T-helper 9 cell (primary cell): ENCODE data around the gene CHCHD6.

ENCODE experiments used
- DNase-seq: peaks from one replicate; pipeline ENCODE4 v3.0.0-alpha.2; 2020

Gene CHCHD6

DNA sequence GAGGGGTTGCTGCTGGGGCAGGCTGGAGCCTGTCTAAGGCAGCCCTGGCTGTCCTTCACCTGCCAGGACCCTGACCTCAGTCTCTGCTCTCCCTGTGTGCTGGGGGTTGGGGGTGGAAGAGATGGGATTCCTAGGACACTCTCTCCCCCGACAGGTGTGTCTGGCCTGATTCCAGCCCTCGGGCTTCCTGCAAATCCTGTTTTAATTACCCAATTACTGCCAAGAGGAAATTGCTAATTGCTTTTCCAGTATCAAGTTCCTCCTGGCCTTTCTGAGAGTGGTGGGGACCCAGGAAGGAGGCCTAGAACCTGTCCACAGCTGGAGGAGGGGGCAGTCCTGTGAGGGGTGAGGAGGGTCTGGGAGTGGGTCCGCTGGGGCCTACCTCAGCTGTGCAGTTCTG lies 294.7 kb downstream of the CHCHD6 start:
- no peak for DNase-seq

DNA sequence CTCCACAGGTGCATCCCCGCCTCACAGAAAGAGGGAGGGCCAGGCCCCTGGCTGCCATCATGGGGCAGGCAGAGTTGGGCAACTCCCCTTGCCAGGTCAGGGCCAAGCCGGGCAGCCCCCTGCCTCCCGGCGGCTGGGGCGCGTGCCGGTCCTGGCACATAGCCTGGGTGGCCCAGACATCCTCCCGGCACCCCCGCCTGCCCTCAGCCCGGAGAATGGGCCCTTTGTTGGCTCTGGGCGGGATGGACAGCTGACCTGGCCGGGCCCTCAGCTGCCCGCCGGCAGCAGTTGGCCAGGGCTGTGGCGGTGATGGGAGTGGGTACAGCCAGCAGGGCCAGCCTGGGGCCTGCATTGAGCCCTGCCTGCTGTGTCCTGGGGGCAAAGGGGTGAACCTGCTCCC lies 295.3 kb downstream of the CHCHD6 start:
- no peak for DNase-seq

DNA sequence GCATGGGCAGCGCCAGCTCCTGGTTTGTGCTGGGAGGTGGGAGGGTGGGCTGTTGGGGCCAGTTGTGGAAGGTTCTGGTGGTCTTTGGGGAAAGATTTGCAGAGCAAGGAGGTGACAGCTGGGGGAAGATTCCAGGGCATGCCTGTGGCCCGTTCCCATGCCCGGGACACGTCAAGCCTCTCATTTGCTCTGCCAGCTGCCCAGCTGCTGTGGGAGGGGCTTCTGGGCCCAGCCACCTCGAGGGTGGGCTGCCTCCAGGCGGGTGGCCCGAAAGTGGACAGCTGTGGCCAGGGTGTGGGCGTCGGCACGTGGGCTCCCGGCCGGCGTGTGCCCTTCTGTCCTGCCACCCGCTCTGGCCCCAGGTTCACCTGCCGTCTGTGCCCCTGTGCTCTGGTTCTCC lies 296.1 kb downstream of the CHCHD6 start:
- DNase-seq = no peak

DNA sequence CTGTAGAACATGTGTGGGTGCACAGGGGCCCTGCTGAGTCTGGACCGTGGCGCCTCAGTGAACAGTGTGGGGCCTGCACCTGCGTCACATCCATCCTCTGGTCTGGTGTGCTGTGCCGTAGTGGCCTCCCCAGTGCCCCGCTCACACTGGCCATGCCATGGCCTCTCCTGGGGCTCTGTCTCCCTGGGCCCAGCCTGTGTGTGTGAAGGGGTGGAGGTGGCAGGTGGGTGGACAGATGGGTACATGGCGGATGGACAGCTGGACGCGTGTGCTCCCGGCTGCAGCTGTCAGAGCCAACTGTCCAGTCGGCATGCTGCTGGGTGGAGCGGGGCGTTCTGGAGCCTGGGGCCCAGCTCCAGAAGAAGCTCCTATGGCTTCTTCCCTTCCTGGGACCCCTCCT lies 296.7 kb downstream of the CHCHD6 start:
- DNase-seq = no peak

DNA sequence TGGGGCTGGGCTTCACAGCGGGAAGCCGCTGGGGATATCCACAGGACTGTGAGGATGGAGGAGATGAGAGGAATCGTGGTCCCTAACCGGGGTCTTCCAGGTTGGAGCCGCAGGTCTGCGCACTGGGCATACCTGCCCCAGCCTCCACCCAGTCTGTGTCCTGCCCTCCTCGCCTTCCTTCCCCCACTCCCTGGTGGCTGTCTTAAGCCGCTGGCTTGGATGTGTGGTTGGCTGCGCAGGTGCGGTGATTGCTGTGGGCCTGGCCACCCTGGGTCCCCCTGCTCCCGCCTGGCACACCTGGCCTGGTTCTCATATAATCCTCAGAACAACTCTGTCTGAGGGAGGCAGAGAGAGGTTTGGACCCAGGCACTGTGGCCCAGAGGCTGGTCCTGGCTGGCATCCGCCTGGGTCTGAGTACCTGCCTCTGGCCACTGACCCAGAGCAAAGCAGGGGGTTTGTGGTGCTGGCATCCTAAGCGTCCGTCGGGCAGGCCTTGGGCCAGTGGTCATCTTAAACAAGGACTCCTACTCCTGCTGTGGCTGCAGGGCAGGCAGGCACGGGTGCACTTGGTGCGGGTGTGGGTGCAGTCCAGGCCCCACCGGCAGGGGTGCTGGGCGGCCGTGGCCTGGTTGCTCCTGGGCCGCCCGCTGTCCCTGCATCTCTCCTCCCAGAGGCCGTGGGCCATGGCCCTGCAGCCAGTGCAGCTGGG lies 297.6 kb downstream of the CHCHD6 start:
- DNase-seq = no peak

DNA sequence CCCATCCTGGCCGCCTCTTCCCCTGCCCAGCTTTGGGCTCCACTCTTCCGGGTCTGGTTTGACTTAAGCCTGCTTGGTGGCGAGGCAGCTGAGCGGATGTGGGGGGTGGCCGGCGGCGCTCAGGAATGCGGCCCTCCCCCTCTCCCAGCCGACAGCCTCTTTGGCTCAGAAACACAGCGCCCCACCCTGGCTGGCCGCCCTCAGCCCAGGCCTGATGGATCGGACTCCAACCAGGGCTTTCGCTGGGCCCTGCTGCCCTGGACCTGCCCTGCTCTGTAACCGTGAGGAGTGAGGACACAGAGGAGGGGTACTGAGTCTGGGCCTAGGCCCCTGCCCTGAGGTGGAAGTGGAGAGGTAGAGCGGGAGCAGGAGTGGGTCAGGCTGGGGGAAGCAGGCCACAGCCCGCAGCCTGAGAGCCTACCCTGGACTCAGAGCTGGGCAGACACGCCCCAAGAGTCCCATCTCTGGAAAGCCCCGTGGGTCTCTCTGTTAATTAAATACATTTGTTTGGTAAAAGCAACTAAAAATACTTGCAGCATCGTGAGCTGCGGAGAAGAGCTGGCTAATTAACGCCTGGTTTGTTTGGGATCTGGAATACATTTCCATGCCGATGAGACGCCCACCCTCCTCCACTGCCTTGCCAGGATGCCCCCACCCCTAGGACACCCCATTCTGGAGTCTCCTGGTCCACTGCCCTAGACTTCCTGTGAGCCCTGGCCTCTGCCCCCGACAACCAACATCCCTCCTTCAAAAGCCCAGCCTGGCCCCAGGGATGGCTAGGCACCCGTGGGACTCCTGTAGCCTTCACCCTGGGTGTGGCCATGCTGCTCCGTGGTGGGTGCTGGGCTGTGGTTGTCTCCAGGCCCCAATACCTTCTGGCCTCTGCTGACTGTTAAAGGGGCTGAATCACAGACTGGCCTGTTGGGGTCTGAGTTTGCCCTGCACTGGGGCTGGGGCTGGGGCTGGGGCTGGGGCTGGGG lies 298.4 kb downstream of the CHCHD6 start:
- no peak for DNase-seq

DNA sequence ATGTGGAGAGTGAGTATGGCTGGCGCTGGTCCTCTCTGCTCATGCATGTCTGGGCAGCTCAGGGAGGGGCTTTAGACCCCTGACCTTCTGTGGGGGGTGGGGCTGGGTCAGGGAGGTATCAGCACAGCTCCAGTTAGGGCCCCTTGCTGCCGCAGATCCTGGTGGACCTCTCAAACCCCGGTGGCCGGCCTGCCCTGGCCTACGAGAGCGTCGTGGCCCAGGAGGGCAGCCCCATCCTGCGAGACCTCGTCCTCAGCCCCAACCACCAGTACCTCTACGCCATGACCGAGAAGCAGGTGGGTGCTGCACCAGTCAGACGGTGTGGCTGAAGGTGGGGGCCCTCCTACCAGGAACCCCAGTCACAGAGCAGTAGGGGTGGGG lies 299.1 kb downstream of the CHCHD6 start:
- DNase-seq = no peak

DNA sequence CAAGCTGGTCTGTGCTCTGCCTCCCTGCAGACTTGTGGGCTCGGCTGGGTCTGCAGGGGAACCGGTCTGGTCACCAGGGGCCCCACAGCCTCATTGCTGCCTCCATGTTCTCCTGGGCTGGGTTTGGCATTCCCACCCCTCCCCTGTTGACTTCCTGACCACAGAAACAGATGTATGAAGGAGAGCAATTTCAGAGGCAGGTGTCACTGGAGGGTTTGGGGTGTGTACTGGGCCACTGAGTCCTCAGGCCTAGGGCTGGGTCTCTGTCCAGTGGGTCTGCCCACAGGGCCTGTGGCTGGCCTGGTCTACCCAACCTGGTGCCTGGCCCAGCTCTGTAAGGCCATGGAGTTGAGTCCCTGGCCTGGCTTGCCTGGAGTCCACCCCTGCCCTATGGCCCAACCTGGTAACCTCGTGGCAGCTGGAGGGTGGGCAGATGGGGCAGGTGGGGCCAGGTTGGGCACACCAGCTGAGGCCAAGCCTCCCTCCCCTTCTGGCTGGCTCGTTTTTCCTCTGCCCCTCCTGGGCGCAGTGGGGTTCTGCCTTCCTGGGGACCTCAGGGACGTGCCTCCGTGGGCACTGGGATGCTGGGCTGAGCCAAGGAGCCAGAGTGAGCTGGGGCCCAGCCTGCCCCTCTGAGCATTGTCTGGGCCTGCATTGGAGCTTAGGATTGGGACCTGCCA lies 299.7 kb downstream of the CHCHD6 start:
- no peak for DNase-seq

DNA sequence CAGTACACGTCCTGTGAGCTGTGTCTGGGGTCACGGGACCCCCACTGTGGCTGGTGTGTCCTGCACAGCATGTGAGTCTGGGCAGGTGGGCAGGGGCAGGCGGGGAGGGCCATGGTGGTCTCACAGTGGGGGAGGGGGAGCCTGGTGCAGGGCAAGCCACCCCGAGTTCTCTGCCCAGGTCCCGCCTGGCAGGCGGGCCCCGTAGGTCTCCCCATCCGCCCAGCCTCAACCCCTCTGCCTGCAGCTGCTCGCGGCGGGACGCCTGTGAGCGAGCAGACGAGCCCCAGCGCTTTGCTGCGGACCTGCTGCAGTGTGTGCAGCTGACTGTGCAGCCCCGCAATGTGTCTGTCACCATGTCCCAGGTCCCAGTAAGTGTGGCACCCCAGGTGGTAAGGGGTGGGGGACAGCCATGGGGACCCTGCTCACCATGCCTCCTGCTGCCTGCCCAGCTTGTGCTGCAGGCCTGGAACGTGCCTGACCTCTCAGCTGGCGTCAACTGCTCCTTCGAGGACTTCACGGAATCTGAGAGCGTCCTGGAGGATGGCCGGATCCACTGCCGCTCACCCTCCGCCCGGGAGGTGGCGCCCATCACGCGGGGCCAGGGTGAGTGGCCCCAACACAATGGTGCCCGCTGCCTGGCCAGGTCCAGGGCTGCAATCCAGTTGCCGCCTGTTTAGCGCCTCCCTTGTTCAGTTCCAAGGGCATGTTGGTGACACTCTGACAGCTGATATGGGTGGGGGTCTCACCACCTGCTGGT lies 300.8 kb downstream of the CHCHD6 start:
- DNase-seq = no peak

DNA sequence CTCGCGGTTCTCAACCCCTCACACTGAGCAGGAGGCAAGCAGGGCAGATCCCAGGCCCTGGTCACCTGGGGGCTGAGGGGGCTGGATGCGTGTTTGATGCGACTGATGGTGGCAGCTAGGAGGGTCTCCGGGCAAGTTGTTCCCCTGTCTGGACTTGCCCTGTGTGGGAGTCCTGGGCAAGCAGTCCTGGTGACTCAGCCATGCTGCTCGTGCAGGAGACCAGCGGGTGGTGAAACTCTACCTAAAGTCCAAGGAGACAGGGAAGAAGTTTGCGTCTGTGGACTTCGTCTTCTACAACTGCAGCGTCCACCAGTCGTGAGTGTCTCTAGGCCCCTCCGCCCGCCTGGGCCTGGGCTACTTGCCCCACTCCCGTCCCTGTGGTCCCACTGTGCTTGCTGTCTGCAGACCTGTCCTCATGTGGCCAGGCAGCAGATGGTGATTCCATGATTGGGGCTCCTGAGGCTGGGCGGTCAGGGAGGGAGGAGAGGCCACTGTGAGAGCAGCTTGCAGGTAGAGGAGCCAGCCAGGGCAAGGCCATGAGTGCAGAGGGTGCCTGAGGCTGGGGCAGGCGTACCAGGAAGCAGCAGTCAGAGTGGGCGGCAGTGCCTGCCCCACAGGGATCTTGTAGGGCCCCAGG lies 301.9 kb downstream of the CHCHD6 start:
- no peak for DNase-seq

DNA sequence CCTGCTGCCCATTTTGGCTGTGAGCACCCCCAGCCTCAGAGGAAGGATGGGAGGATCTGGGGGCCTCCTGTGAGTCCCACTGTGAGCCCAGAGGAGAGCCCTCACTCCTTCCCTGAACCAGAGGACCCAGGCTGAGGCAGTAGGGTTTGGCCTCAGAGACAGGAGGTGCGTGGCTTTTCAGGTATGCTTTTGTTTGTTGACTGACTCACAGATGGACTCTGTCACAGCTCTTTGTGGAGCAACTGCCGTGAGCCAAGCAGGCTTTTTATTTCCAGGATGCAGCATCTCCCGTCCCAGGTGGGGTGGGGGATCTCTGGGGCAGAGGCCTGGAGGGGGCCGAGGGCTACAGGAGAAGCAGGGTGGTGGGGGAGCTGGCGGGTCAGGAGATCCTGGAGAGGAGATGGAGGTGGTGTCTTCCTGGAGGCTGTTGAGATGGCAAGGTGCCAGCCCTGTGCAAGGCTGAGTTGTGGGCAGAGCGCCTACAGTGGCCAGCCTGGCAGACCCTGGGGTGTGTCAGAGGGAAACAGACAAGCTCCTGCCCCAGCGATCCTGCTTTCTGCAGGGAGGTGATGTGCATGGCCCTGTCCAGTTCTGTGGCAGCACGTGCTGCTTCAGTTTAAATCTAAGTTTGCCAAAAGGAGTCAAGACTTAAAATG lies 302.9 kb downstream of the CHCHD6 start:
- no peak for DNase-seq

DNA sequence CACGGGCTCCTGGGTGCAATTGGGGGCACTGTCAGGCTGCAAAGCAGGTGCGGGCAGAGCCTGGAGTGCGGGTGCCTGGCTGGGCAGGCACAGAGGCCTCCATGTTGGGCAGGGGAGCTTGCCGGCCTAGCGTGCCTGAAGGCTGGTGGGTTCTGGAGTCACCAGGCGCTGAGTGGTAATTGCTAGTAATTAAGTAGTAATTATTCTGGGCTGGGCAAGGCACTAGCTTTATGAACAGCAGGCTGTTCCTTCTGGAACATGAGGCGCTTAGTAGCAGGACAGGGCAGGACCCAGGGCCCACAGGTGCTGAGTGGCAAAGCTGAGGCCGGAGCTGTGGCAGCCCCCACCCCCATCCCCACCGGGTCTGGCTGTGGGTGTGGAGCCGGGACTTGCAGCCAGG lies 304.2 kb downstream of the CHCHD6 start:
- no peak for DNase-seq

DNA sequence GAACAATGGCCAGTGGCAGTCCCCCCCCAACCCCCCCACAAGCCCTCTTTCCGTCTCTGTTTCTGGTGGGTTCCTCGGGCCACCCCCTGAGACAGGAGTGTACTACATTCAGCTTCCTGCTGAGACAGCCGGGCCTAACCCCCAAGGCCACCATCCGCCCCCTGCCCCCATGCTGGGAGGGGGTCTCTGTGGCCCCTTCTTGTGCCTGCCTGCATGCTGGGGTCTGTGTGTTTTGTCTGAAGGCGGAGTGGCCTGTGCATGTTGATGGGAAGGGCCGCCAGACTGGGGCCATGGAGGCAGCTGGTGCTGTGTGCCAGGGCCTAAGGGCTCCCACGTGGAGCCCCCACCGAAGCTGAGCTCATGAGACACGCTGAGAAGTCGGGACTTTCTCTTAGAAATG lies 305.5 kb downstream of the CHCHD6 start:
- DNase-seq = no peak
